MM.1S (cell line): ENCODE measurements around the gene NAT16.
A peak's percentile ranks its signal among the peaks of the same experiment; 100 is the strongest.

Experiments used
- DNase-seq: peaks from one replicate; pipeline ENCODE4 v3.0.0-alpha.2; 2015
- H2AFZ ChIP-seq: fragments of 300-600 bp; sonication (generic); 2 replicates; pipeline ENCODE4 v1.6.0; 2016; ENCODE audit warnings: antibody characterized with exemption, low read length
- H3F3A ChIP-seq: fragments of 300-600 bp; sonication (generic); 2 replicates; pipeline ENCODE4 v1.6.1; 2016; ENCODE audit warnings: mild to moderate bottlenecking, antibody characterized with exemption, low read length, moderate library complexity, mixed read lengths; ENCODE audit not compliant: insufficient read depth
- H3K27ac ChIP-seq: fragments of 300-600 bp; sonication (generic); 2 replicates; pipeline ENCODE4 v1.5.1; 2016; ENCODE audit warnings: mild to moderate bottlenecking, low read length
- H3K27me3 ChIP-seq: fragments of 300-600 bp; sonication (generic); replicated peaks from 2 replicates; pipeline ENCODE4 v1.6.0; 2016; ENCODE audit warnings: low read length; ENCODE audit not compliant: insufficient read depth
- H3K36me3 ChIP-seq: fragments of 300-600 bp; sonication (generic); replicated peaks from 2 replicates; pipeline ENCODE4 v1.6.1; 2016; ENCODE audit warnings: mild to moderate bottlenecking, low read length, mixed read lengths; ENCODE audit not compliant: insufficient read depth
- H3K4me1 ChIP-seq: fragments of 300-600 bp; sonication (generic); 2 replicates; pipeline ENCODE4 v1.6.1; 2016; ENCODE audit warnings: low read length, mixed read lengths
- H3K4me2 ChIP-seq: fragments of 300-600 bp; sonication (generic); 2 replicates; pipeline ENCODE4 v1.6.0; 2016; ENCODE audit warnings: low read depth, low read length
- H3K4me3 ChIP-seq: fragments of 300-600 bp; sonication (generic); 2 replicates; pipeline ENCODE4 v1.5.1; 2016; ENCODE audit warnings: low read length, mixed read lengths
- H3K79me2 ChIP-seq: fragments of 300-600 bp; sonication (generic); 2 replicates; pipeline ENCODE4 v1.6.1; 2016; ENCODE audit warnings: mixed run types, low read length, mixed read lengths
- H3K9ac ChIP-seq: fragments of 300-600 bp; sonication (generic); 2 replicates; pipeline ENCODE4 v1.6.1; 2016; ENCODE audit warnings: low read length, mixed read lengths
- H3K9me2 ChIP-seq: fragments of 300-600 bp; sonication (generic); replicated peaks from 2 replicates; pipeline ENCODE4 v1.6.1; 2016; ENCODE audit warnings: mild to moderate bottlenecking, low read length, mixed read lengths; ENCODE audit not compliant: insufficient read depth
- H3K9me3 ChIP-seq: fragments of 300-600 bp; sonication (generic); replicated peaks from 2 replicates; pipeline ENCODE4 v1.6.1; 2016; ENCODE audit warnings: mild to moderate bottlenecking, low read length, mixed read lengths; ENCODE audit not compliant: insufficient read depth
- H4K20me1 ChIP-seq: fragments of 300-600 bp; sonication (generic); 2 replicates; pipeline ENCODE4 v1.6.1; 2016; ENCODE audit warnings: mild to moderate bottlenecking, low read length, moderate library complexity, mixed read lengths; ENCODE audit not compliant: insufficient read depth
- CTCF ChIP-seq: fragments of 300-600 bp; sonication (generic); IDR thresholded peaks from 2 replicates; pipeline ENCODE4 v1.5.1; 2016; ENCODE audit warnings: antibody characterized with exemption, low read length, mixed read lengths
- EZH2 ChIP-seq: fragments of 300-600 bp; sonication (generic); optimal IDR thresholded peaks from 2 replicates; pipeline ENCODE3; 2017; ENCODE audit warnings: low read depth, mild to moderate bottlenecking, antibody characterized with exemption, low read length, mixed read lengths
- EZH2phosphoT487 ChIP-seq: fragments of 300-600 bp; sonication (generic); IDR thresholded peaks from 2 replicates; pipeline ENCODE4 v1.6.1; 2018; ENCODE audit warnings: antibody characterized with exemption, low read length

Gene NAT16

GRCh38 chr7:101185258-101185839 lies 5.3 kb upstream of the NAT16 start:
- H3K9ac ChIP-seq: no peak overlapping the region
- H4K20me1 ChIP-seq: no peaks in the 10 kb centered on the region
- H3K27me3 ChIP-seq: peaks cover 71% of the 10 kb centered on the region
- H3K27ac ChIP-seq: no peak overlapping the region
- 0 out of 2 replicates have a peak, but pooled peaks cover 4% of the 10 kb centered on the region for H3K4me1 ChIP-seq
- H3F3A ChIP-seq: no peaks in the 10 kb centered on the region
- H3K36me3 ChIP-seq: no peaks in the 10 kb centered on the region
- TF ChIP-seq EZH2phosphoT487: no peak
- no peak for TF ChIP-seq EZH2
- TF ChIP-seq CTCF: no peak
- H3K4me2 ChIP-seq: no peak overlapping the region
- no peaks in the 10 kb centered on the region for H3K9me3 ChIP-seq
- H2AFZ ChIP-seq: no peak overlapping the region
- no peaks in the 10 kb centered on the region for H3K79me2 ChIP-seq
- H3K9me2 ChIP-seq: no peaks in the 10 kb centered on the region
- no peak for DNase-seq
- H3K4me3 ChIP-seq: no peak overlapping the region

GRCh38 chr7:101179713-101180112 lies 380 bp downstream of the NAT16 start:
- no peaks in the 10 kb centered on the region for H3K9me3 ChIP-seq
- no peak overlapping the region for H3K4me2 ChIP-seq
- no peak overlapping the region for H3K4me3 ChIP-seq

GRCh38 chr7:101179117-101179516 lies 976 bp downstream of the NAT16 start:
- Histone ChIP-seq H2AFZ (no peak overlapping the region), H4K20me1 (no peaks in the 10 kb centered on the region), H3K4me1 (0 out of 2 replicates have a peak, but pooled peaks cover 4% of the 10 kb centered on the region), H3K79me2 (no peaks in the 10 kb centered on the region), H3K27me3 (peaks cover 73% of the 10 kb centered on the region), H3K4me3 (no peak overlapping the region), H3K27ac (no peak overlapping the region), H3K9me3 (no peaks in the 10 kb centered on the region), H3K36me3 (no peaks in the 10 kb centered on the region), H3K4me2 (0 out of 2 replicates have a peak overlapping the region, but pooled peaks have one; percentile 18), H3K9me2 (no peaks in the 10 kb centered on the region), H3F3A (no peaks in the 10 kb centered on the region), H3K9ac (no peak overlapping the region)
- DNase-seq: no peak
- no peak for TF ChIP-seq CTCF
- no peak for TF ChIP-seq EZH2phosphoT487
- TF ChIP-seq EZH2: no peak

More at GRCh38 chr7:101179713-101180112, 380 bp downstream of the NAT16 start:
- Histone ChIP-seq H3K27ac (no peak overlapping the region), H3K79me2 (no peaks in the 10 kb centered on the region), H3F3A (no peaks in the 10 kb centered on the region), H4K20me1 (no peaks in the 10 kb centered on the region), H2AFZ (no peak overlapping the region), H3K4me1 (0 out of 2 replicates have a peak, but pooled peaks cover 4% of the 10 kb centered on the region), H3K27me3 (peaks cover 73% of the 10 kb centered on the region), H3K9ac (no peak overlapping the region), H3K9me2 (no peaks in the 10 kb centered on the region), H3K36me3 (no peaks in the 10 kb centered on the region)
- DNase-seq: no peak
- TF ChIP-seq CTCF (no peak), EZH2phosphoT487 (no peak), EZH2 (no peak)
